Neural progenitor cell (in vitro differentiated cells): Measurements from ENCODE around the gene ADTRP. TPM values are rescaled to one million over a fixed set of nuclear protein-coding genes. Genes with fewer than 3 reads are reported as not detected.

ENCODE experiments used
- DNase-seq: peaks from one replicate; pipeline ENCODE4 v3.0.0-alpha.2; 2016; ENCODE audit warnings: low spot score
- H2AFZ ChIP-seq: fragments of 200-600 bp; sonication (generic); replicated peaks from 2 replicates; pipeline ENCODE4 v1.6.1; 2016; ENCODE audit warnings: antibody characterized with exemption
- H3F3A ChIP-seq: fragments of 200-600 bp; sonication (generic); 2 replicates; pipeline ENCODE4 v1.6.1; 2016; ENCODE audit warnings: antibody characterized with exemption, low read depth
- H3K27ac ChIP-seq: fragments of 200-600 bp; sonication (generic); 2 replicates; pipeline ENCODE4 v1.5.1; 2016; ENCODE audit warnings: mild to moderate bottlenecking
- H3K27me3 ChIP-seq: fragments of 200-600 bp; sonication (generic); 2 replicates; pipeline ENCODE4 v1.6.1; 2016; ENCODE audit warnings: mild to moderate bottlenecking, moderate library complexity
- H3K36me3 ChIP-seq: fragments of 200-600 bp; sonication (generic); 2 replicates; pipeline ENCODE4 v1.5.1; 2016
- H3K4me1 ChIP-seq: fragments of 200-600 bp; sonication (generic); 2 replicates; pipeline ENCODE4 v1.6.1; 2016; ENCODE audit warnings: mixed run types
- H3K4me2 ChIP-seq: fragments of 200-600 bp; sonication (generic); 2 replicates; pipeline ENCODE4 v1.6.1; 2016
- H3K4me3 ChIP-seq: fragments of 200-600 bp; sonication (generic); 2 replicates; pipeline ENCODE4 v1.5.1; 2016
- H3K79me2 ChIP-seq: fragments of 200-600 bp; sonication (generic); 2 replicates; pipeline ENCODE4 v1.6.1; 2016; ENCODE audit warnings: low read depth
- H3K9ac ChIP-seq: fragments of 200-600 bp; sonication (generic); 2 replicates; pipeline ENCODE4 v1.6.1; 2016
- H3K9me3 ChIP-seq: fragments of 200-600 bp; sonication (generic); 2 replicates; pipeline ENCODE4 v1.5.1; 2016; ENCODE audit warnings: low read depth
- H4K20me1 ChIP-seq: fragments of 200-600 bp; sonication (generic); 2 replicates; pipeline ENCODE4 v1.6.1; 2016; ENCODE audit warnings: low read depth
- H3K27ac Mint-ChIP-seq: 3 replicates; pipeline ENCODE4 v1.8.0; 2021; ENCODE audit warnings: mixed read lengths
- H3K27me3 Mint-ChIP-seq: 2 replicates; pipeline ENCODE4 v1.8.0; 2022; ENCODE audit warnings: low read depth, mild to moderate bottlenecking, inconsistent platforms, moderate library complexity, mixed read lengths; ENCODE audit not compliant: insufficient read depth
- H3K36me3 Mint-ChIP-seq: 3 replicates; pipeline ENCODE4 v1.8.0; 2021; ENCODE audit warnings: mixed read lengths
- H3K4me1 Mint-ChIP-seq: 3 replicates; pipeline ENCODE4 v1.8.0; 2021; ENCODE audit warnings: mixed read lengths
- H3K4me3 Mint-ChIP-seq: 3 replicates; pipeline ENCODE4 v1.8.0; 2021; ENCODE audit warnings: mild to moderate bottlenecking, moderate library complexity, mixed read lengths
- H3K9me3 Mint-ChIP-seq: 3 replicates; pipeline ENCODE4 v1.8.0; 2020; ENCODE audit warnings: mixed read lengths
- CTCF ChIP-seq: fragments of 200-600 bp; sonication (generic); IDR thresholded peaks from 2 replicates; pipeline ENCODE4 v1.5.1; 2017; ENCODE audit warnings: antibody characterized with exemption, mild to moderate bottlenecking
- EZH2 ChIP-seq: fragments of 200-600 bp; sonication (generic); IDR thresholded peaks from 2 replicates; pipeline ENCODE4 v1.6.1; 2017; ENCODE audit warnings: antibody characterized with exemption, mild to moderate bottlenecking, moderate library complexity
- EZH2phosphoT487 ChIP-seq: fragments of 200-600 bp; sonication (generic); IDR thresholded peaks from 2 replicates; pipeline ENCODE4 v1.6.1; 2017; ENCODE audit warnings: antibody characterized with exemption
- total RNA-seq: library from RNA; depleted of rRNA; stranded (reverse); fragments of >200 nt; gene quantifications from 2 replicates; pipeline ENCODE4 v1.2.3, GENCODE V29; 2015; ENCODE audit warnings: low replicate concordance

The ADTRP gene
- total RNA-seq, 1 donor from 2014 or later, result not detected

- TF ChIP-seq EZH2 (no peak), EZH2phosphoT487 (no peak), CTCF (no peak)
Measured at GRCh38 chr6:11778036-11778435, 567 bp downstream of the ADTRP start.

DNA sequence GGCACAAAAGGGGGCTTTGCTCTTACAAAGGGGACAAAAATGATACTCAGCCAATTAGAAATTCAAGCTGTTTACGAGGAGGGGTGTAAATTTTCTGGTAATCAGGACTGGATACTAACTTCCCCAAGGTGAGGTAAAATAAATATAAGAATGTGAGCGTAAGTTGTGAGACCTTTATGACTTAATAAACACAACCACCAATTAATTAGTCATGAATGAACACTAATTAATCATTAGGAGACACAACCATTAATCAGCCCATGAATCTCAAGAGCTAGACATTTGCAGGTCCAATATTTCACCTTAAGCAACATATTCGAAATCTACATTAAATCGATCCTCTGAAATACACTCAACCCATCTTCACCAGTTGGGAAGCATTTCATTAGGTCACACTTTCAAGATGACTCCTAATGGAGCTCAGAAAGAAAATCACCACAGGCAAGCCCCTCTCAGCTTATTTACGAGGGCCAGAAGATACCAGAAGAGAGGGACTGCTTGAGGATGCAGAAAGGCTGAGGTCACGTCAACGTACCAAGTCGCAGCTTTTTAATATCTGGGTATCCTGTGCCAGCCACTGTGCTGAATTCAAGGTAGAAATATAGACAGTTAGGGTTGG, 2.7 kb downstream of the ADTRP start:
- Histone ChIP-seq H3F3A (peaks cover 15% of the 10 kb centered on the region), H3K9ac (no peak overlapping the region), H3K4me1 (peaks cover 29% of the 10 kb centered on the region), H3K79me2 (no peaks in the 10 kb centered on the region), H3K4me2 (no peak overlapping the region), H3K27me3 (no peaks in the 10 kb centered on the region), H3K4me3 (no peak overlapping the region), H3K9me3 (no peaks in the 10 kb centered on the region), H2AFZ (no peak overlapping the region), H3K36me3 (no peaks in the 10 kb centered on the region), H4K20me1 (no peaks in the 10 kb centered on the region), H3K27ac (no peak overlapping the region)
- Mint-ChIP-seq H3K4me3 (no peak overlapping the region), H3K27me3 (peaks cover 7% of the 10 kb centered on the region), H3K9me3 (peaks cover 5% of the 10 kb centered on the region), H3K27ac (peak overlapping the region; percentile 48), H3K4me1 (peaks cover 39% of the 10 kb centered on the region), H3K36me3 (no peaks in the 10 kb centered on the region)
- DNase-seq, result no peak
- TF ChIP-seq EZH2 (no peak), CTCF (no peak), EZH2phosphoT487 (no peak)

More at GRCh38 chr6:11778036-11778435, 567 bp downstream of the ADTRP start:
- Histone ChIP-seq H3K27me3 (no peaks in the 10 kb centered on the region), H3K36me3 (peaks cover 4% of the 10 kb centered on the region), H3K9ac (no peak overlapping the region), H3K4me1 (peaks cover 23% of the 10 kb centered on the region), H3K79me2 (no peaks in the 10 kb centered on the region), H4K20me1 (no peaks in the 10 kb centered on the region), H3K4me3 (no peak overlapping the region), H3K4me2 (no peak overlapping the region), H3K27ac (no peak overlapping the region), H2AFZ (no peak overlapping the region), H3K9me3 (no peaks in the 10 kb centered on the region), H3F3A (peaks cover 15% of the 10 kb centered on the region)
- H3K4me3 Mint-ChIP-seq, result no peak overlapping the region
- H3K27me3 Mint-ChIP-seq, result peaks cover 2% of the 10 kb centered on the region
- no peak for DNase-seq
- H3K36me3 Mint-ChIP-seq, result peaks cover 2% of the 10 kb centered on the region
- H3K27ac Mint-ChIP-seq, result no peak overlapping the region
- H3K9me3 Mint-ChIP-seq, result peaks cover 8% of the 10 kb centered on the region
- H3K4me1 Mint-ChIP-seq, result peaks cover 32% of the 10 kb centered on the region

- Histone ChIP-seq H3K36me3 (no peaks in the 10 kb centered on the region), H3K4me2 (no peak overlapping the region), H3K27ac (no peak overlapping the region), H4K20me1 (no peaks in the 10 kb centered on the region), H2AFZ (no peak overlapping the region), H3K27me3 (no peaks in the 10 kb centered on the region), H3K9ac (no peak overlapping the region), H3K4me3 (no peak overlapping the region), H3K79me2 (no peaks in the 10 kb centered on the region), H3K4me1 (peaks cover 27% of the 10 kb centered on the region), H3K9me3 (no peaks in the 10 kb centered on the region), H3F3A (peaks cover 3% of the 10 kb centered on the region)
- DNase-seq, result no peak
- Mint-ChIP-seq H3K27me3 (peaks cover 7% of the 10 kb centered on the region), H3K4me3 (no peak overlapping the region), H3K4me1 (peaks cover 38% of the 10 kb centered on the region), H3K9me3 (peaks cover 2% of the 10 kb centered on the region), H3K36me3 (no peaks in the 10 kb centered on the region), H3K27ac (no peak overlapping the region)
- no peak for TF ChIP-seq CTCF
- no peak for TF ChIP-seq EZH2
- no peak for TF ChIP-seq EZH2phosphoT487
Measured at GRCh38 chr6:11774426-11774825, 4.2 kb downstream of the ADTRP start.
